ENCODE results near the gene CD2AP.
"Not testable (repeated sequence)": the region's sequence is repeated elsewhere in the genome, so short reads cannot be mapped to it uniquely, and the experiment has no call there.

Gene CD2AP

GRCh38 chr6:47574789-47575188, 97.2 kb downstream of the CD2AP start:
- no peak for DNase-seq

GRCh38 chr6:47579040-47579439, 101.5 kb downstream of the CD2AP start:
- no peak for DNase-seq

- DNase-seq, result no peak
Observed at GRCh38 chr6:47581591-47581990, 104.0 kb downstream of the CD2AP start.

GRCh38 chr6:47587493-47587892, 109.9 kb downstream of the CD2AP start:
- no peak for DNase-seq

GRCh38 chr6:47592131-47592840, 114.7 kb downstream of the CD2AP start:
- DNase-seq, result no peak

- DNase-seq, result no peak
Observed at GRCh38 chr6:47593979-47594378, 116.4 kb downstream of the CD2AP start.

DNA sequence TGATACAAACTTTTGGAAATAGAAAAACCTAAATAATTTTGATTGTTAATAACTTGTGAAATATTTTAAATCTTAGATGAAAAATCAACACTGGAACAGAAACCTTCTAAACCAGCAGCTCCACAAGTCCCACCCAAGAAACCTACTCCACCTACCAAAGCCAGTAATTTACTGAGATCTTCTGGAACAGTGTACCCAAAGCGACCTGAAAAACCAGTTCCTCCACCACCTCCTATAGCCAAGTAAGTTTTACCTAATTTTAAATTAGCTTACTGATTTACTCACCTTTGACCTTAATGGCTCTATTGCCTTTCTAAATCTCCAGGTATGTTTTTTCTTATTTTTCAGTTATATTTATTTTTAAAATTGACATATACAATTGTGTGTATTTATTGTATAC, 118.2 kb downstream of the CD2AP start:
- no peak for DNase-seq

- DNase-seq, result no peak
Observed at GRCh38 chr6:47598367-47598766, 120.8 kb downstream of the CD2AP start.

DNA sequence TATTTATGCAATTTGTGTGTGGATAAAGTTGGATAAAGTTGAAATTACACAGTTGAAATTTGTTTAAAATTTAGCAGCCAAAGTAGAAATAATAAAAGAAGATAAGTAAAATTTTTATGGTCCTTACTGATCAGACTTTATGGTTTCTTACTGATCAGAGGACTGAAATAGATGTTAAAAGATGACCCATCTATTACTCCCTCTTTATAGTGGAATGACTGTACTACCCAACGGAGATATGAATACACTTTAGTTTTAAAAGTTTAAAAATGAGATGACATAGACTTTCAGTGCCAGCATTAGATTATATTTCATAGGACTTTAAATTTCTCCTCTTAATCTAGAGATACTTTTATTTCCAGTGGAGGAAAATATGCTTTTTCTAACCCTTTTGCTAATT, 121.9 kb downstream of the CD2AP start:
- DNase-seq, result no peak

DNA sequence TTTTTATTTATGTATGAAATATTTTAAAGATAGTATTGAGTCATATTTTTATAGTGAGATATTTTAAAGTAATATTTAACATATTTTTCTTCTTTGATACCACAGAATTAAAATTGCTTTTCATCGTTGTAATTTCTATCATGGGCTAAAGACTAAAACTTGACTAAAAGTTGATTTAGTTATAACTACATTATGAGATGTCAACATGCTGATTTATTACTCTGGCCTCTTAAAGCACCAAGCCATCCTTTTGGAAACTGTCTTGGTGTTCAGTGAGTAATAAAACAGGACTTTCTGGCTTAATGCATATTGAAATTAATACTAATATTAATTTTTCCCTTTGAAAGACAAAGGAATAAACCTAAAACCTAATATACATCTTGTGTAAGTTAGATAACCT, 125.6 kb downstream of the CD2AP start:
- no peak for DNase-seq

DNA sequence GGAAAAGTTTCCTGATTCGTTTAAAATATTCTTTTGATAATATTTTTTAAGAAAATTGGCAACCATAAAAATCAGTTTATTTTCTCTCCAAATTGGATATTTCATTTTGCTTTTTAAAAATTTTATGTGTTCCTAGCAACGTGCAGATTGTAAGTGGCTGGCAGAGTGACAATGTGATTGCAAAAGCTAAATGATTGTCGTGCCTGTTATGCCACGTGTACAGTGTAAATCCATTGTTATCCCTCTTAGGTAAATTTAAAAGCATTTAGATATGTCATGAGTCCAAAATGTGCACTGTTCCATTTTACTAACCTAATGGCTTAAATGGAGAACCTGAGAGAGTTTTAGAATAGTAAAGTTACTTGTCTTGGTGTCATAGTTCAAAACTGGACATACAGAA, 126.4 kb downstream of the CD2AP start:
- DNase-seq, result no peak

- DNase-seq, result no peak
Observed at GRCh38 chr6:47621838-47622449, 144.4 kb downstream of the CD2AP start.

DNA sequence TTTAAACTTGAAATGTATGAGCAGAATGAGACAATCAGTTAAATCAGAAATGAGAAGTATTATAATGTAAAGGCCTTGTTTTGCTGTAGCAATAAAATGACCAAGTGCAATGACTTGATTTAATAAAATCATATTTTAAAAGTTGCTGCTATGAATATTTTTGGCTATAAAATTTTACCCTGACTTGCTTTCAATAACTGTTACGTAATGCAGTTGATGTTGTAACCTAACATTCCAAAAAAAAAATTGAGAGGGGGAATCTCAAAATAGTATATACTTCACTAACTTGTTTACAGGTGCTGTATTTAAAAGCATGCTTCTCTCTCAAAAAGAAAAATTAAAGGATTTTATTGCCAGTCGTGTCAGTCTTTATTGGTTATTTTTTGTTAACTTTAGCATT, 149.2 kb downstream of the CD2AP start:
- no peak for DNase-seq

GRCh38 chr6:47628448-47629272, 151.1 kb downstream of the CD2AP start:
- DNase-seq, result no peak

GRCh38 chr6:47629954-47630353, 152.4 kb downstream of the CD2AP start:
- no peak for DNase-seq

- DNase-seq, result no peak
Observed at GRCh38 chr6:47630587-47630986, 153.0 kb downstream of the CD2AP start.

- no peak for DNase-seq
Observed at GRCh38 chr6:47631269-47631772, 153.7 kb downstream of the CD2AP start.

- DNase-seq, result no peak
Observed at GRCh38 chr6:47631797-47632196, 154.2 kb downstream of the CD2AP start.

- peak; percentile 63 for DNase-seq
Observed at GRCh38 chr6:47633141-47633540, 155.6 kb downstream of the CD2AP start.

- no peak for DNase-seq
Observed at GRCh38 chr6:47634210-47635047, 156.8 kb downstream of the CD2AP start.

GRCh38 chr6:47646689-47647088, 169.1 kb downstream of the CD2AP start:
- no peak for DNase-seq

DNA sequence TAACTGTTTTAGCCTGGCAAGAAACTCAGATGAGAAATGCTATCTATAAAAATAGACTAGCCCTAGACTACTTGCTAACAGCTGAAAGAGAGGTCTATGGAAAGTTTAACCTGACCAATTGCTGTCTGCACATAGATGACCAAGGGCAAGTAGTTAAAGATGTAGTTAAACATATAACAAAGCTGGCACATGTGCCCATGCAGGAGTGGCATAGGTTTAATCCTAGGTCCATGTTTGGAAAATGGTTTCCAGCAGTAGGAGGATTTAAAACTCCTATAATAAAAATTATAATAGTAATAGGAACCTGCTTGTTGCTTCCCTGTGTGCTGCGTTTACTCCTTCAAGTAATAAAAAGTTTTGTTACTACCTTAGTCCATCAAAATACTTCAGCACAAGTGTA, 169.6 kb downstream of the CD2AP start:
- no peak for DNase-seq

DNA sequence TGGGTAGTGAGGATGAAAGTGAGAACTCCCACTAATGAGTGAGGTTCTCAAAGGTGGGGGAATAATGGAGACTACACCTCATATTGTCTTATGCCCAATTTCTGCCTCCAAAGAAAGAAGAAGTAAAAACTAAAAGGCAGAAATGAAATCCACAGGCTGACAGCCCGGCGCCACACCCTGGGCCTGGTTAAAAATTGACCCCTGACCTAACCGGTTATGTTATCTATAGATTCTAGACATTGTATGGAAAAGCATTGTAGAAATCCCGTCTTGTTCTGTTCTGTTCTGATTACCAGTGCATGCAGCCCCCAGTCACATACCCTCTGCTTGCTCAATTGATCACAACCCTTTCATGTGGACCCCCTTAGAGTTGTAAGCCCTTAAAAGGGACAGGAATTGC, 170.0 kb downstream of the CD2AP start:
- not testable (repeated sequence) for DNase-seq

All from islet precursor cell (in vitro differentiated cells).